Uterus (tissue), 2 donors: ENCODE measurements around the gene TPM4.

ENCODE experiments used
- POLR2A ChIP-seq, 2 donors: fragments of 450-650 bp; IDR thresholded peaks; one replicate each; pipeline ENCODE4 v1.6.1; 2016; ENCODE audit warnings: antibody characterized with exemption in 2 of 2, mild to moderate bottlenecking in 1 of 2, moderate library complexity in 1 of 2
- TF ChIP-seq, protein P1 (sequence below), 4 experiments: fragments of 200-600 bp in 2 of 4; fragments of 450-650 bp in 2 of 4; sonication (generic) in 2 of 4; IDR thresholded peaks; one replicate each; pipeline ENCODE4 v1.5.1; 2016 to 2019; ENCODE audit warnings: antibody characterized with exemption in 4 of 4, mild to moderate bottlenecking in 2 of 4, moderate library complexity in 1 of 4

DNA sequence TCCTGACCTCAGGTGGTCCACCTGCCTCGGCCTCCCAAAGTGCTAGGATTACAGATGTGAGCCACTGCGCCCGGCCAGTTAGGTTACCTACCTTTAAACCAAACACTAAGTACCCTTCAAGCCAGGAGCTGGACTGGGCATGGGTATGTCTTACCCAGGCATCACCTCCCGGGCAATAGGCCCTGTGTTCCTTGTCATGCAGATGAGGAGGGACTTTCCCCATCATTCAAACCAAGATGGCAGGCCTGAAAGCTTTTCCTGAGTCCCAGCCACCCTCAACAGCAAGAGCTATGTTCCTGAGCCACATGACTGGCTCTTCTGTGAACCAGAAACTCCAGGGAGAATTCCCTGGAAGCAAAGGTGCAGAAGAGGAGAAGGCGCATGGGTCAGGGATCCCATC, 44.8 kb downstream of the TPM4 start:
- TF ChIP-seq, protein P1, sequence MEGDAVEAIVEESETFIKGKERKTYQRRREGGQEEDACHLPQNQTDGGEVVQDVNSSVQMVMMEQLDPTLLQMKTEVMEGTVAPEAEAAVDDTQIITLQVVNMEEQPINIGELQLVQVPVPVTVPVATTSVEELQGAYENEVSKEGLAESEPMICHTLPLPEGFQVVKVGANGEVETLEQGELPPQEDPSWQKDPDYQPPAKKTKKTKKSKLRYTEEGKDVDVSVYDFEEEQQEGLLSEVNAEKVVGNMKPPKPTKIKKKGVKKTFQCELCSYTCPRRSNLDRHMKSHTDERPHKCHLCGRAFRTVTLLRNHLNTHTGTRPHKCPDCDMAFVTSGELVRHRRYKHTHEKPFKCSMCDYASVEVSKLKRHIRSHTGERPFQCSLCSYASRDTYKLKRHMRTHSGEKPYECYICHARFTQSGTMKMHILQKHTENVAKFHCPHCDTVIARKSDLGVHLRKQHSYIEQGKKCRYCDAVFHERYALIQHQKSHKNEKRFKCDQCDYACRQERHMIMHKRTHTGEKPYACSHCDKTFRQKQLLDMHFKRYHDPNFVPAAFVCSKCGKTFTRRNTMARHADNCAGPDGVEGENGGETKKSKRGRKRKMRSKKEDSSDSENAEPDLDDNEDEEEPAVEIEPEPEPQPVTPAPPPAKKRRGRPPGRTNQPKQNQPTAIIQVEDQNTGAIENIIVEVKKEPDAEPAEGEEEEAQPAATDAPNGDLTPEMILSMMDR (IDR thresholded peaks at IDR 0.05) = no peak
- TF ChIP-seq POLR2A (IDR thresholded peaks at IDR 0.05) = no peak
